Activated CD8-positive, alpha-beta T cell treated with anti-CD3 and anti-CD28 coated beads for 36 hours (primary cell): ENCODE data around the gene SLC22A2. TPM values are rescaled to one million over a fixed set of nuclear protein-coding genes. Genes with fewer than 3 reads are reported as not detected.

Source experiments
- ATAC-seq: fragments of 200-7000 bp; cut with Tn5 transposase; one replicate; pipeline ENCODE4 v1.10.0; 2021; ENCODE audit warnings: mild to moderate bottlenecking, moderate library complexity
- CTCF ChIA-PET: fragments of 350-600 bp; sonication (Branson Sonifier 250); formaldehyde crosslinking; loops from one replicate; lab custom pipeline; 2021; ENCODE audit warnings: antibody characterized with exemption; lab: Charles Lee
- POLR2A ChIA-PET: fragments of 350-600 bp; sonication (Branson Sonifier 250); formaldehyde crosslinking; loops from one replicate; lab custom pipeline; 2021; ENCODE audit warnings: antibody characterized with exemption; lab: Charles Lee
- DNase-seq: peaks from one replicate; pipeline ENCODE4 v3.0.0-alpha.2; 2020
- H3K27ac Mint-ChIP-seq: one replicate; pipeline ENCODE4 v1.8.0; 2021; ENCODE audit warnings: mild to moderate bottlenecking, mixed read lengths
- H3K27me3 Mint-ChIP-seq: one replicate; pipeline ENCODE4 v1.8.0; 2021; ENCODE audit warnings: mixed read lengths
- H3K36me3 Mint-ChIP-seq: one replicate; pipeline ENCODE4 v1.8.0; 2021; ENCODE audit warnings: low read depth, mixed read lengths
- H3K4me1 Mint-ChIP-seq: one replicate; pipeline ENCODE4 v1.8.0; 2021; ENCODE audit warnings: low read depth, mixed read lengths
- H3K4me3 Mint-ChIP-seq: one replicate; pipeline ENCODE4 v1.8.0; 2021; ENCODE audit warnings: mild to moderate bottlenecking, moderate library complexity, mixed read lengths
- H3K9me3 Mint-ChIP-seq: one replicate; pipeline ENCODE4 v1.8.0; 2021; ENCODE audit warnings: mixed read lengths
- CTCF ChIP-seq: fragments of 200-600 bp; IDR thresholded peaks from one replicate; pipeline ENCODE4 v1.8.0; 2022; ENCODE audit warnings: antibody characterized with exemption, mild to moderate bottlenecking
- intact Hi-C: fragments of 100-400 bp; cut with micrococcal nuclease; formaldehyde crosslinking; loops from one replicate; pipeline ENCODE4 v1.10.0; 2022
- total RNA-seq, 2 experiments: library from RNA; stranded (reverse); gene quantifications; one replicate each; pipeline ENCODE4 v1.2.3, GENCODE V29; 2021

Gene SLC22A2
- total RNA-seq, 2 experiments from 2014 or later, result not detected

GRCh38 chr6:160278786-160279310, 20.2 kb upstream of the SLC22A2 start:
- Mint-ChIP-seq H3K36me3 (no peaks in the 10 kb centered on the region), H3K4me3 (no peak overlapping the region), H3K27me3 (peaks cover 3% of the 10 kb centered on the region), H3K4me1 (no peaks in the 10 kb centered on the region), H3K9me3 (peaks cover 1% of the 10 kb centered on the region), H3K27ac (no peak overlapping the region)
- POLR2A ChIA-PET, result no interaction called here
- TF ChIP-seq CTCF, result no peak
- ATAC-seq (no peak), DNase-seq (no peak)
- intact Hi-C loops, result no loop called here
- CTCF ChIA-PET, result no interaction called here

GRCh38 chr6:160278311-160278710, 19.7 kb upstream of the SLC22A2 start:
- Mint-ChIP-seq H3K27me3 (peaks cover 5% of the 10 kb centered on the region), H3K9me3 (peaks cover 1% of the 10 kb centered on the region), H3K4me1 (no peaks in the 10 kb centered on the region), H3K4me3 (no peak overlapping the region), H3K27ac (no peak overlapping the region), H3K36me3 (no peaks in the 10 kb centered on the region)
- ATAC-seq (no peak), DNase-seq (no peak)
- CTCF ChIA-PET, result no interaction called here
- TF ChIP-seq CTCF, result no peak
- POLR2A ChIA-PET, result no interaction called here
- intact Hi-C loops, result no loop called here

GRCh38 chr6:160277546-160277945, 18.9 kb upstream of the SLC22A2 start:
- no peak overlapping the region for H3K4me3 Mint-ChIP-seq

GRCh38 chr6:160277144-160277543, 18.5 kb upstream of the SLC22A2 start:
- DNase-seq (no peak), ATAC-seq (no peak)
- intact Hi-C loops, result no loop called here
- no peak overlapping the region for H3K27ac Mint-ChIP-seq
- ChIA-PET CTCF (no interaction called here), POLR2A (no interaction called here)
- peaks cover 5% of the 10 kb centered on the region for H3K27me3 Mint-ChIP-seq
- no peaks in the 10 kb centered on the region for H3K36me3 Mint-ChIP-seq
- peaks cover 1% of the 10 kb centered on the region for H3K9me3 Mint-ChIP-seq
- no peaks in the 10 kb centered on the region for H3K4me1 Mint-ChIP-seq
- TF ChIP-seq CTCF, result no peak
- no peak overlapping the region for H3K4me3 Mint-ChIP-seq

More at GRCh38 chr6:160277546-160277945, 18.9 kb upstream of the SLC22A2 start:
- Mint-ChIP-seq H3K4me1 (no peaks in the 10 kb centered on the region), H3K9me3 (peaks cover 1% of the 10 kb centered on the region), H3K27ac (no peak overlapping the region), H3K36me3 (no peaks in the 10 kb centered on the region), H3K27me3 (peaks cover 4% of the 10 kb centered on the region)
- intact Hi-C loops, result no loop called here
- no peak for DNase-seq
- no peak for ATAC-seq
- ChIA-PET POLR2A (no interaction called here), CTCF (no interaction called here)
- no peak for TF ChIP-seq CTCF

- ChIA-PET POLR2A (no interaction called here), CTCF (no interaction called here)
- no peak overlapping the region for H3K4me3 Mint-ChIP-seq
- intact Hi-C loops, result no loop called here
- DNase-seq, result no peak
- ATAC-seq, result no peak
- no peak overlapping the region for H3K27ac Mint-ChIP-seq
- peaks cover 5% of the 10 kb centered on the region for H3K27me3 Mint-ChIP-seq
- no peaks in the 10 kb centered on the region for H3K36me3 Mint-ChIP-seq
- TF ChIP-seq CTCF, result no peak
- peaks cover 1% of the 10 kb centered on the region for H3K9me3 Mint-ChIP-seq
- H3K4me1 Mint-ChIP-seq, result no peaks in the 10 kb centered on the region
Observed at GRCh38 chr6:160276126-160276525, 17.5 kb upstream of the SLC22A2 start.
